Subcutaneous adipose tissue (tissue), 4 donors: Measurements from ENCODE around the gene WWOX. TPM values are rescaled to one million over a fixed set of nuclear protein-coding genes. Genes with fewer than 3 reads are reported as not detected.

Experiments
- total RNA-seq, 4 donors: library from RNA; depleted of rRNA; stranded (reverse); fragments of >200 nt; gene quantifications; one replicate each; pipeline ENCODE4 v1.1.0, GENCODE V29; 2016
- TF ChIP-seq, protein P1 (sequence below): fragments of 450-650 bp; IDR thresholded peaks from one replicate; pipeline ENCODE4 v1.5.1; 2016; ENCODE audit warnings: low read depth, mild to moderate bottlenecking, control low read depth, antibody characterized with exemption, moderate library complexity

The WWOX gene
- total RNA-seq, 4 donors from 2014 or later: 31.4 to 67.8 (median 46.0) TPM

DNA sequence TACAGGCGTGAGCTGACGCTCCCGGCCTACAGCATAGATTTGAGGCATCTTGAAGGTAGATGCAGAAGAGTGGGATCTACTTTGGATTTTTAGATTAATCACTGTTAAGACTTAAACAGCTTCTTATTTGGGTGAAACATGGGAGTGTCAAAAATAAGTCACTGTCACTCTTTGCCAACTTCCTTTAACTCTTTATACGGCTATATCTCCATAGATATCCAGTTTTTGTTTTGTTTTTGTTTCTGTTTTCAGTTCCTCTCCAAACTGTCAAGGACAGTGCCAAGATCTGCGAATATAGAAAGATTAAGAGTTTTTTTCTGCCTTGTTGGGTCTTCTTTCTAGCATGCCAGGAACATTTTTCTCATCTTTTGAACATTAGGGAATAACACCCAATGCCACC lies 706.1 kb downstream of the WWOX start:
- TF ChIP-seq, protein P1, sequence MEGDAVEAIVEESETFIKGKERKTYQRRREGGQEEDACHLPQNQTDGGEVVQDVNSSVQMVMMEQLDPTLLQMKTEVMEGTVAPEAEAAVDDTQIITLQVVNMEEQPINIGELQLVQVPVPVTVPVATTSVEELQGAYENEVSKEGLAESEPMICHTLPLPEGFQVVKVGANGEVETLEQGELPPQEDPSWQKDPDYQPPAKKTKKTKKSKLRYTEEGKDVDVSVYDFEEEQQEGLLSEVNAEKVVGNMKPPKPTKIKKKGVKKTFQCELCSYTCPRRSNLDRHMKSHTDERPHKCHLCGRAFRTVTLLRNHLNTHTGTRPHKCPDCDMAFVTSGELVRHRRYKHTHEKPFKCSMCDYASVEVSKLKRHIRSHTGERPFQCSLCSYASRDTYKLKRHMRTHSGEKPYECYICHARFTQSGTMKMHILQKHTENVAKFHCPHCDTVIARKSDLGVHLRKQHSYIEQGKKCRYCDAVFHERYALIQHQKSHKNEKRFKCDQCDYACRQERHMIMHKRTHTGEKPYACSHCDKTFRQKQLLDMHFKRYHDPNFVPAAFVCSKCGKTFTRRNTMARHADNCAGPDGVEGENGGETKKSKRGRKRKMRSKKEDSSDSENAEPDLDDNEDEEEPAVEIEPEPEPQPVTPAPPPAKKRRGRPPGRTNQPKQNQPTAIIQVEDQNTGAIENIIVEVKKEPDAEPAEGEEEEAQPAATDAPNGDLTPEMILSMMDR: no peak

DNA sequence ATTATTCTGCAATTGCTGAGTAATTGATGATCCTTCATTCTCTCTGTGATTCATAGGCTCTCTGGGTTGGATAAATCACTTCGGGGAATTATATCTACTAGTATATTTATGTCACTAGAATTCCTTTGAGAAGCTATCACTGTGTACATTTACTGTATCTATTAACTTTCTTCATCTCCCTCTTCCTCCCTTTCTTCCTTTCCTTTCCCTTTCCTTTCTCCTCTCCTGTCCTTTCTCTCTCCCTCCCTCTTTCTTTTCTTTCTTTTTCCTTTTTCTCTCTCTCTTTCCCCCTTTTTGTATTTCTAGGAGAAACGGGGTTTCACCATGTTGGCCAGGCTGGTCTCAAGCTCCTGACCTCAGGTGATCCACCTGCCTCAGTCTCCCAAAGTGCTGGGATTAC lies 711.8 kb downstream of the WWOX start:
- TF ChIP-seq, protein P1: no peak

DNA sequence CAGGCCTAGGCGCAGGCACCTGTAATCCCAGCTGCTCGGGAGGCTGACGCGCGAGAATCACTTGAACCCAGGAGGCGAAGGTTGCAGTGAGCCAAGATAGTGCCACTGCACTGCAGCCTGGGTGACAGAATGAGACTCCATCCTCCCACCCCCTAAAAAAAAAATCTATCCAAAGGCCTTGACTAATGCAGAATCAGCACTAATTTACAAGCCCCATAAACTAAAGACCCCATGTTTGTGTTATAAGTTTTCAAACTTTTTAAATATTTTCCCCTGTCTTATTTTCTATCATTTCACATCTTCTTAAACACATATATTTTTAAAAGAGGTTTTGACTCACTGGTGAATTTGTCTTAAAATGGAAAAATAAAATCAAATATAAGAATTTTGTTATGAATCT lies 713.1 kb downstream of the WWOX start:
- TF ChIP-seq, protein P1: no peak

DNA sequence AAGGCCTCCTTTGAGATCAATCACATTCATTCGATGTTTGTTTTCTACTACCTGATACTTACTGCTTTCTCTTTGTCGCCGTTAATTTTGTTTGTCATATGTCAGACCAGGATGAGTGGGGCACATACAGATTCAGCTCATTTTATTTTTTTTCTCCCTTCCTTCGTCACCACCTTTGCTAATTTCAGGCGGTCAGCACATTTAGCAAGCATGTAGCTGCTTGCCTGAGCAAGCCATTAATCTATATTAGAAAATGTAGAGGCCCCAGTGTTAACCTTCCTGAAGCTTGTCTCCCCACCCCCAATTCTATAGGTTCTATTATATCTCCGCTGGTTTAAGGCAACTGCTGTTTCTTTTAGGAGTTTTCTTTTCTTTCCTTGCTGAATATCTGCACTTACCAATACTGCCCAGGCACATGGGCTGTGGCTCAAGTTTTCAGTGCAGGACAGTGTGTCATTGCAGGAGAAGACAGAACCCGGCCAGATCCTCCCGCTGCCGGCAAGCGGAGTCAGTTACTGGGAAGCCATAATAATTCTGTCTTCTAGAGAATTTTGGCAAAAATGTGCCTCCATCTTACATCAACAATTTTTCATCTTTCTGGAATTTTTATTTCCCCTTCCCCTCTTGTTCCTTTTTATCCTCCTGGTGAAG lies 714.3 kb downstream of the WWOX start:
- TF ChIP-seq, protein P1: no peak

DNA sequence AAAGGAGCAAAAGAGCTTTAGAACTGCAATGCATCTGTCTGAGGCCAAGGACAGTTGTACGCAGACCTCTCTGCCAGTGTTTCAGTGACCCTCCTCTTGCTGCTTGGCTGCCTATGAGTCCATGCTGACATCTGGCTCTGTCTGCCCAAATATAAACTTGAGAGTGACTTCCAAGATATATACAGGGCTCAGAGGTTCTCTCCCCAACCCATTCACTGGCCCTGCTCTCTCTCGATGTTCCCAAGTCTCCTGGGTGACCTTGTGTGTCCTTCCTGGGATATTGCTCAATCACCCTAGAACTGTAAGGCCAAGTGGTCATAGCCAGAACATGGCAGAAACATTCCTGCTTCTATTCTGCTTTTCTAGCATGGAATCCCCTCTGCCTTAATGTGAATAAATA lies 716.3 kb downstream of the WWOX start:
- TF ChIP-seq, protein P1: no peak

DNA sequence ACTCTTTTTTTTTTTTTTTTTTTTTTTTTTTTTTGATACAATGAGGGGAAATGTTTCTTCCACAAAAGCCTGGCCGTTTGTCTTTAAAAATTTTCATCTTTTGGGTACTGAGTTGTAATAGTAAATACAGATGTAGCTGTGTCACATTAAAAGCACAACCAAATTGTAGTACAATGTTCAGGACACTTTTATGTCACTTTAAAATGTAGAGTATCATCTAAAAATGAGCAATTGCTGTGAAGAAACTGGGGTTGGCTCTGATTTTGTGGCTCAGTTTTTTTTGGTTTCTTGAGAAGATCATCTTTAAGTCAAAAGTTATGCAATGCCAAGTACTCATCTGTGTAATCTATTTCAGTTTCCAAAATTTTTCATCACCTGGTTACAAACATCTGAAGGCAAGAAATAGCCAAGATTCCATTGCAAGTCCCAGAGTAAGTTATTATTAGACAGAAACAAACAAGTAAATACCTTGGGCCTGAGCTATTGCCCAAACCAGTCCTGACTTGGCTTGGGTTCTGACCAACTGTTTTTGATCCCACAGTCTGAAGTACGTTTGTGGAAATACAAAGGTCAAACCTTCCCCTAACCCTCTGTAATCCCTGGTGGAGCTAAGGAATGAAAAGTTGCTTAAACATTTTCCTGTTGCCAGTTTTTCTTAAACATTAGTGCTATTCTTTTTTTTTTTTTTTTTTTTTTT lies 717.2 kb downstream of the WWOX start:
- TF ChIP-seq, protein P1: no peak

DNA sequence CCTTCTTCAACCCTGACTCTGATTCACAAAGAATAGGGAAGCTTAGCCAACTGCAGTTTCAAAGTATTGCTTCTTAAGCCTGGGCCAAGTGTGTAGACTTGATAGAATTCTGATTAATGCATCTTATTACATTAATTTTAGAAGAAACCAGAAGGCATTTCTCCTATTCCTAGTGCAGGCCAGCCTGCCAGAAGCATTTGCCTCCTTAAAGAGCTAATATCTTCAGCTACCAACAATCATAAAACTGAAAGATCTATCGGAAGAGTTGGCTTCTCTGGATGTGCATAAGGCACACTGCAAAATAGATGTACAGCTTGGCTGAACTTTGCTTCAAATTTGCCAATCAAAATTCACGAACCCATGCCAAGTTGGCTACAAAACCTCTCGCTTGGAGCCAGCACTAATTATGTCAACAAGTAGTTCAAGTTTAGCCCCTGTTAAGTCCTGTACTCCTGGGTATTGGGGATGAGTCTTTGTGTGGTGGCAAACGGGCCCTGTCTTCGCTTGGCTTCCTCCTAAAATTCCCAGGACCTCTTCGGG lies 717.8 kb downstream of the WWOX start:
- TF ChIP-seq, protein P1: no peak
